Activated CD4-positive, CD25-positive, alpha-beta regulatory T cell (primary cell): ENCODE measurements around the gene MYO7B.
"Not testable (repeated sequence)": the region's sequence is repeated elsewhere in the genome, so short reads cannot be mapped to it uniquely, and the experiment has no call there.

ENCODE experiments used
- DNase-seq, 4 experiments: peaks; one replicate each; lab custom pipeline; 2025; lab: John Stamatoyannopoulos, UW

MYO7B gene

DNA sequence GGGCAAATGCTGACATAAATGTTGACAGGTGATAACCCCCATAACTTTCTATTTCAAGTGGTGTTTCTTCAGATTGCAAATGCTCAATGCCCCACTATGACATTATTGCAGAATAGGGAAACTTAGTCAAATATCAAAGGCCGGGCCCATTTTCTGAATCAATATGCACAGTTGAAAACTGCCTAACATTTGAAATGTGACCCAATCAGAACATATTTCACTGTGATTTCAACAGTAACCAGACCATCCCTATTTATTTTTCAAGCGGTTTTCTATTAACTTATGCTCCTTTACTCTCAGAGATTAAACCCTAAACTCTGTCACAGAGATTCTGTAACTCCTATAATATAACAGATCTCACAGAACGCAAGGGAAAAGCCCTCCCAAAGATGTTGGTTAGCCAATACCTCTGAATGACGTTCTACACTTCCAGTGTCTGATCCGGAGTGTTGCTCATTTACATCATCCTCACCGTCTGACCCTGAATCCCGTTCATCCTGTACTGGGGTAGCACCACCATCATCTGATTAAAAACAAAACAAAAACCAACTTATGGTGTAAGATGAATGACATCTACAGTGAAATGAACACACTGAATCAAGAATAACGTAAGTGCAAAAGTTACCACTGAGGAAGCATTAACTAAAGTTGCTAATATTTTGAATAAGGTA lies 12.1 kb upstream of the MYO7B start:
- no peak for DNase-seq

DNA sequence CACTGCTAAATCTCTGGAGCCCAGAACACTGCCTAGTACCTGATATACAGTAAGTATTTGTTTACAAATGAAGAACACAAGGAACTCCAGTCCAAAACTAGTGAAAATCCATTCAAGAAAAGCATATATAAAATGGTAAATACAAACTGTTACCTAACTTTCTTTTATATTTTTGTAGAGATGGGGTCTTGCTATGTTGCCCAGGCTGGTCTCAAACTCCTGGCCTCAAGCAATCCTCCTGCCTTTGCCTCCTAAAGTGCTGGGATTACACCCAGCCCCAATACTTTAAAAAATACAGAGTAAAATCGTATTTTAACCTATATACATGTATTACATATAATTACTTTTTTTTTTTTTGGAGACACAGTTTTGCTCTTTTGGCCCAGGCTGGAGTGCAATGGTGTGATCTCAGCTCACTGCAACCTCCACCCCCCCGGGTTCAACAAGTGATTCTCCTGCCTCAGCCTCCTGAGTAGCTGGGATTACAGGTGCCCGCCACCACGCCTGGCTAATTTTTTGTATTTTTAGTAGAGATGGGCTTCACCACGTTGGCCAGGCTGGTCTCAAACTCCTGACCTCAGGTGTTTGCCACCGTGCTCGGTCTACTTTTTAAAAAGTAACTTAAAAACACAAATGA lies 11.2 kb upstream of the MYO7B start:
- not testable (repeated sequence) for DNase-seq

DNA sequence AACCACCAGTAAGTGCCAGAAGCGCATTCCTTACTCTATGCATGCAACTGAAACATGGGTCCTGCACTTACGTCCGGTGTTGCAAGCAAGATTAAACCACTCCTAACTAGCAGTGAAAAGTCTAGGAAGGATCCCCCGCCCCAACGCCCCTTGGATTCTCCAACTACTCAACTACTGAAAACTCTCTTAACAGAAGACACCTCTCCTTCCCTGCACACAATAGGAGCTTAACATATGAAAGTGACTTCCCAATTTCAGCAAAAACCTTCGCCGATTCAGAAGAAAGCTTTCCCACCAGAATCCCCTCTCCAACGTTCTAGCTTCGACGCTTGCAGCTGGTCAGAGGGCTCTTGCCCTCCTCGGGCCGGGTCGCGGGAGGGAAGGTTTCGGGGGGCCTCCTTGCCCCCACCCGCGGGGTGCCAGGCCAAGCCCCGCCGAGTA lies 9.8 kb upstream of the MYO7B start:
- no peak for DNase-seq

DNA sequence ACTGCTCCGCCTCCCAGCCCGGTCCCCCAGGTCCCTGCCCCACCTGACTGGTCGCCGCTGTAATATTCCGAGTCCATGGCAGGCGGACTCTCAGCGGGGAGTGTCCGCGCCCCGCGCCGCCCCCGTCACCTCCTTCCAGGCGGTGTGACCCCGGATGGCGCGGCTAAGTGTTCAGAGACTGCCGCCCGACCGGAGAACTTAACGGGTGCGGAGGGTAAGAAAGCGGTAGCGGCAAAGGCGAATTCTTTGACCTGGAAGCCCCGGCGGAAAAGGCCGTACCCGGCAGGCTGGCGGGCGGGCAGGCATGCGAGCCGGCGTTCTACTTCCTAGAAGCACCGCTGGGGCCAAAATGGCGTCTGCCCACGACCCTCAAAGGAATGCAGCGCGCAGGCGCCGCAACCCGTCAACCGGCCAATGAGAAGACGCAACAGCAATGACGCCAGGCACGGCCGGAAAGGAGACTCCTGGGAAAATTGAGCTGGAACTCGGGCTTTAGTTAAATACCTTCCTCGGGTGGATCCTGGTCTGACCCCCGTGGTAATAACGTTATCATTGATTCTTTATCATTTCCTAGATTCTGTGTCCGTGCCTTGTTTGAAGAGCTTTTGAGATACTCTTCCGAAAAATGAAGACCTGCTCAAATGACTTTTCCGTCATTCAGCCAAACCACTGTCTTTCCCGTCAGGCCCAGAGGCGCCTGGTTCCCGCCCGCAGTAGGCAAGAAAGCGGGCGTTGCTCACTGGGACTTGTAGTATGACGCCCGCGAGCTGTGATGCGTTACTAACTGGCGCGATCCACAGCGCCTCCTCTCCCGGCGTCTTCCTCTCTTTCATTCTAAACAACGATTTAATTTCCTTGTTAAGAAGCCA lies 9.1 kb upstream of the MYO7B start, which contains the start of gene IWS1:
Gene IWS1, minus strand, starts transcription at position 358 of the 869 bp plus-strand sequence. Its CDS starts 281 bp downstream, at position 77.
- peak; percentile 83 to 84 (median 84) for DNase-seq

- no peak for DNase-seq
These were observed 8.3 kb upstream of the MYO7B start for GRCh38 chr2:127527001-127527804.

- DNase-seq: no peak
These were observed 7.0 kb upstream of the MYO7B start for GRCh38 chr2:127528487-127528886.

DNA sequence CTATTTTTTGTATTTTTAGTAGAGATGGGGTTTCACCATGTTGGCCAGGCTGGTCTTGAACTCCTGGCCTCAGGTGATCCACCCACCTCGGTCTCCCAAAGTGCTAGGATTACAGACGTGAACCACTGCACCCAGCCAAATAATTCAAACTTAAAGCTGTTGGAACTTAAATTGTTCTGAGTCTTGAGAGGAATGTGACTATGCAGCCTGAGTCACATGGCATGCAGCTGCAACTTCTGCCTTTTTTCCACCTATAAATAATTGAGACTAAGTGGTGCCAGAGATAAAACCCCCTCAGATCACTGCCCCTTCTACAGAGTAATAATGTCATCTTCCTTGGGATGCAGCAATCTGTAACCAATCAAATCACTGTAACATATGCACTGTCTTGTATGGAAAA lies 6.1 kb upstream of the MYO7B start:
- DNase-seq: not testable (repeated sequence)

GRCh38 chr2:127530245-127531140 lies 5.0 kb upstream of the MYO7B start:
- DNase-seq: no peak

DNA sequence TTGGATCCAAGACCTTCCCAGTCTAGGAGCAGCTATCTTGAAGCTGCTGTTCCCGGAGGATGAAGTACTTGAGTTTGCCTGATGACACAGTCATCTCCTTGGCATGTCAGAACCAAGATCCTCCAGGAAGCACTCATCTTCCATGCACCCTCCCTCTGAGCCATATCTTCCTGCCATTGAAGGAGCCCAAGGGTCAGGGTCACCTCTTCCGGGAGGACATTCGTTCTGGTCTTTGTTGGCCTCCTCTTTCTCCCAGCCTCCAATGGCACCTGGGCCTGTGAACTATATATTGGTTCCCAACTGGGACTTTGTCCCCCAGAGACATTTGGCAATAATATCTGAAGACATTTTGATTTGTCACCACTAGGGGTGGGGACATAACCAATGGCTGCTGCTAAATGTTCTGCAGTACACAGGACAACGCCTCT lies 4.2 kb upstream of the MYO7B start:
- no peak for DNase-seq

- DNase-seq: no peak
These were observed 3.2 kb upstream of the MYO7B start for GRCh38 chr2:127532296-127532695.

DNA sequence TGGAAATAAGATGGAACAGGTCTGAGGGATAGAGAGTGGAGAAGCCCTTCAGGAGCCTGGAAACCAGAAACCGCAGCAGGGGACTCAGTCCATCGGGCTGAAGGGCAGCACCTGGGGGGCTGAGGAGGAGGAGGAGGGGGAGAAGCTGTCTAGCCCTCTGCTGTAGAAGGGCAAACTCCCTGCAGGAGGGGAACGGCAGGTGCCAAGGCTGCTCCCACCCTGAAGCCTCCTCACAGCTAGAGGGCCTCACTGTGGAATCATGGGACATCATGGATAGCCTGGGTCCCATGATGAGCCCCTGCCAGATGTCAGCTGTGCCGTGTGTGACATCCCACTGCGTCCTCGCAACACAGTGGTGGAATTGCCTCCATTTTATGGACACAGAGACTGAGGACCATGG lies 435 bp downstream of the MYO7B start:
- DNase-seq: no peak

- no peak for DNase-seq
These were observed 1.4 kb downstream of the MYO7B start for GRCh38 chr2:127536707-127537541.

DNA sequence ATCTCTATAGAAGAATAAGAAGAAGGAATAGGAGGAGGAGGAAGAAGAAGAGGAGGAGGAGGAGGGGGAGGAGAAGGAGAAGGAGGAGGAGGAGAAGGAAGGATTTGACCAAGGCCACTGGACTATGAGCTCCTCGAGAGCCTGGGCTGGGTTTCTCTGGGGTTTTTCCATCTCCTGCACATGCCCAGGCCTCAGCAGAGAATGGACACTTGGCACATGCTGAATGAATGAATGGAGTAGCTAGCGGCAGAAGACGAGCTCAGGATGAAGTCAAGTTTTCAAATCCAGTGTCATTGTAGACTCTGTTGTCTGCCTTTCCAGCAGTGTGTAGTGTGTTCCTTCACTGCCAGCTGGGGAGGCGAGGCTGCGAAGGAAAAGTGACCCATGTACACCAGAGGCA lies 2.2 kb downstream of the MYO7B start:
- no peak for DNase-seq

DNA sequence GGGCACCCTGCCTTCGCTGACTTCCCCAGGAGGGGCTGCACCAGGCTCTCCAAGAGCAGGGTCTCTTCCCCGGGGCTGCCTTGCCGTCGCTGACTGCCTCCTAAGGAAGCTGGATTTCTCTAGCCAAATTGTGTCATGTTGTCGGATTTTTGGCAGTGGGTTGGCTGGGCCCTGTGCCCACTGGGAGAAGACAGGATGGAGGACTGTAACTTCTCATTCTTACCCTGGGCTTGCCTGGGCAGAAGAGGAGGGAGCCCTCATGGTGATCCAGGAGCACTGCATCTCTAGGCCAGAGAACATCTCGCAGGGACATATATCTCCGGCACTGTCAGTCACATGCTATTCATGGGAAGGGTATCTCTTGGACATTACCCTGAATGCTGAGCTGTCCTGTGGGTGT lies 6.3 kb downstream of the MYO7B start:
- no peak for DNase-seq

DNA sequence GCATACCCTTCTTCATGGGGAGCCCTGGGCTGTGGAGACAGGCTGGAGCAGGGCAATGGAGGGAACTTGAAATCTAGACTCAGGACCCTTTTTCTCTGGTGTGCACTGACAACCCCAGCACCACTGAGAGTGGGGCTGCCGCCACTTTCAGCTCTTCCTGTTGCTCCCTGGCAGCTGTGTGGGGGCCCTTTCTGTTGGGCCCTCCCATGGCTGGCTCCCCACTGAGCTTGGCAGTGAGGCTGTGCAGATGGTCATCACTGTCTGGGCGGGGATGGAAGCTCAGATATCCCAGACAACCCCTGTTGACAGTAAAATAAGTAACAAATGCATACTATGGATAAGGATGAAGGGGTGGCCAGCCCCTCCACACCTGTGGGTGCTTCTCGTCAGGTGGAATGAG lies 6.7 kb downstream of the MYO7B start:
- no peak for DNase-seq

GRCh38 chr2:127543013-127543501 lies 7.6 kb downstream of the MYO7B start:
- not testable (repeated sequence) for DNase-seq

DNA sequence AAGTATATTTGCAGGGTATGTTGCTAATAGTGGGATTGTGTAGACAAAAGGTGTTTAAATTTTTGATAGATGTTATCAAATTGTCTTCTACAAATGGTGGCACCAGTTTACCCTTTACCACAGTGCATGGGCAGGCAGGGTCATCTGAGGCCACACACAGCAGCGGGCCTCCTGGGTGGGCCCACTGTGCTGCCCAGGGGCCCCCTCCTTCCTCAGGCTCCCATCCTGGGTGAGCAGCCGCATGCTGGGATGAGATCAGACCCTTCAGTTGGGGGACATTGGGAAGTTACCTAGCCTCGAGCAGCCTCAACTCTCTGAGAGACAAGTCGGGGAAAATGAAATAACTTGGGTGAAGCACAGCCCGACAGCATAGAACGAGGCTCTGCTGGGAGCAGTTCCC lies 9.7 kb downstream of the MYO7B start:
- DNase-seq: no peak

- no peak for DNase-seq
These were observed 10.3 kb downstream of the MYO7B start for GRCh38 chr2:127545796-127546195.

- no peak for DNase-seq
These were observed 11.3 kb downstream of the MYO7B start for GRCh38 chr2:127546797-127547196.
